ENCODE data around the gene RHCG.

- TF ChIP-seq CTCF (conservative IDR thresholded peaks at IDR 0.05 in 1 of 2, IDR thresholded peaks at IDR 0.05 in 1 of 2; ENCODE audit: low read depth in 1 of 2, low read length in 2 of 2) (no peak), EZH2 (IDR thresholded peaks at IDR 0.05; ENCODE audit: low read length, missing control alignments) (no peak)
Measured at GRCh38 chr15:89490081-89490813, 6.1 kb downstream of the RHCG start.
